Suprapubic skin (tissue), 4 donors: ENCODE measurements around the gene DNAH17.

Source experiments
- CTCF ChIP-seq, 2 donors: fragments of 200-600 bp in 1 of 2; fragments of 450-650 bp in 1 of 2; sonication (generic) in 1 of 2; IDR thresholded peaks; one replicate each; pipeline ENCODE4 v1.5.1; 2016 to 2019; ENCODE audit warnings: antibody characterized with exemption in 2 of 2, mild to moderate bottlenecking in 1 of 2, moderate library complexity in 1 of 2
- EP300 ChIP-seq: sonication (generic); formaldehyde crosslinking; IDR thresholded peaks from one replicate; pipeline ENCODE4 v1.6.1; 2017; ENCODE audit warnings: antibody characterized with exemption
- POLR2A ChIP-seq, 2 donors: fragments of 450-650 bp; IDR thresholded peaks; one replicate each; pipeline ENCODE4 v1.6.1; 2017; ENCODE audit warnings: antibody characterized with exemption in 2 of 2, mild to moderate bottlenecking in 2 of 2, moderate library complexity in 2 of 2
- POLR2AphosphoS5 ChIP-seq, 3 donors: sonication (generic); formaldehyde crosslinking; IDR thresholded peaks; one replicate each; pipeline ENCODE4 v1.6.1; 2017; ENCODE audit warnings: antibody characterized with exemption in 3 of 3

DNA sequence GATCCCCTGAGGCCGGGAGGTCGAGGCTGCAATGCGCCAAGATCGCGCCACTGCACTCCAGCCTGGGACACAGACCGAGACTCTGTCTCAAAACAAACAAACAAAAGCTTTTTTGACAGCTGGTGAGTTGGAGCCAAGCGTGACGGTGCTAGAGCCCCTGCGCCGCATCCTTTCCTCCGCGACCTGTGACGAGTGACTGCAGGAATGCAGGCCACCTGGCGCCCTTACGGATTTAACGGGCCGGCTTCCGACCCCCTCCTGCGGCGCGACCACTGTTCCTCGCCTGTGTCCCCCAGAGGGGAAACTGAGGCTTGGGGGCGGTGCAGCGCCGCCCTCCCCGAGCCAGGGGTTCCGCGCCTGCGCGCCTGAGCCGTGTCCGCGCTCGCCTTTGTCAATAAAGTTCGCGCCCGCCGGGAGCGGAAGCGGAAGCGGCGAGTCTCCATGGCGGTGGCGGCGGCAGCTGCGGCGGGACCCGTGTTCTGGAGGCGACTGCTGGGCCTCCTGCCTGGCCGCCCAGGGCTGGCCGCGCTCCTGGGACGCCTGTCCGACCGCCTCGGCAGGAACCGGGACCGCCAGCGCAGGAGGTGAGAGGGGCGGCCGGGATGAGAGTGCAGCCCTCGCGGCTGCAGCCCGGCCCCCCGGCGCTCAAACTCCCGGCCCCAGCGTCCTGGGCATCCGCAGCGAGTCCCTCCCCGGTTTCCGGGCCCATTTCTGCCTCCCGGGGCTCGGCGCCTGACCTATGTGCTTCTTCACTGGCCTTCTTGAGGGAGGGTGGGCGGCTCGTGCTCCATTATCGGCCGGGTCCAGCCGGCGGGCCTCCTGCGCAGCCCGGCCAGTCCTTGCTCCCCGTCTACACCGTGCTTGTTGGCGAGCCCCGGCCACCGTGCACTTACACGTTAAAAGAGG is 198.7 kb downstream of the DNAH17 start, which contains the start of gene PGS1:
- no peak for TF ChIP-seq CTCF (IDR thresholded peaks at IDR 0.05)
- TF ChIP-seq POLR2A (IDR thresholded peaks at IDR 0.05) = peak; percentile 26 to 79
- peak; percentile 59 to 98 (median 65) for TF ChIP-seq POLR2AphosphoS5 (IDR thresholded peaks at IDR 0.05)
- TF ChIP-seq EP300 = no peak
